Sigmoid colon (tissue), 4 donors: Measurements from ENCODE around the gene LRRC1.

Experiments used
- CTCF ChIP-seq, 4 experiments: fragments of 450-650 bp in 3 of 4; fragments of 200-600 bp in 1 of 4; IDR thresholded peaks; one replicate each; pipeline ENCODE4 v1.5.1; 2016 to 2019; ENCODE audit warnings: antibody characterized with exemption in 4 of 4, mild to moderate bottlenecking in 3 of 4, moderate library complexity in 2 of 4
- EP300 ChIP-seq, 4 donors: sonication (generic); formaldehyde crosslinking; IDR thresholded peaks; one replicate each; pipeline ENCODE4 v1.6.1; 2017; ENCODE audit warnings: antibody characterized with exemption in 4 of 4
- POLR2A ChIP-seq, 2 donors: fragments of 450-650 bp; IDR thresholded peaks; one replicate each; pipeline ENCODE4 v1.6.1; 2016; ENCODE audit warnings: antibody characterized with exemption in 2 of 2, mild to moderate bottlenecking in 2 of 2, moderate library complexity in 2 of 2
- POLR2AphosphoS5 ChIP-seq, 4 donors: sonication (generic); formaldehyde crosslinking; IDR thresholded peaks; one replicate each; pipeline ENCODE4 v1.6.1; 2017; ENCODE audit warnings: antibody characterized with exemption in 4 of 4

GRCh38 chr6:53962646-53963045 lies 167.8 kb downstream of the LRRC1 start:
- TF ChIP-seq POLR2AphosphoS5 (IDR thresholded peaks at IDR 0.05) (no peak), CTCF (IDR thresholded peaks at IDR 0.05) (no peak), POLR2A (IDR thresholded peaks at IDR 0.05) (no peak), EP300 (IDR thresholded peaks at IDR 0.05) (no peak)
